Eye (tissue), 1 donor: Measurements from ENCODE around the gene HEG1.

Source experiments
- DNase-seq: peaks from one replicate; pipeline ENCODE4 v3.0.0-alpha.2; 2015

HEG1 gene

DNA sequence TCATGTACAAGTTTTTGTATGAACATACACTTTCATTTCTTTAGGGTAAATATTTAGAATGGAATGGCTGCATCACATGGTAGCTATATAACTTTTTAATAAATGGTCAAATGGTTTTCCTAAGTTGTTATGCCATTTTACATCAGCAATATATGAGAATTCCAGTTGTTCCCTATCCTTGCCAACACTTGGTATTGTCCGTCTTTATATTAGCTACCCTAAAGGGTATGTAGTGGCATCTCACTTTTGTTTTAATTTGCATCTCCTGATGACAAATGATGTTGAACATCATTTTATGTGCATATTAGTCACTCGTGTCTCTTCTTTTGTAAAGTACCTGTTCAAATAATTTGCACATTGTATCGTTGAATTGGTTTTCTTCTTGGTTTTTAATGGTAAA, 118.7 kb downstream of the HEG1 start:
- no peak for DNase-seq

DNA sequence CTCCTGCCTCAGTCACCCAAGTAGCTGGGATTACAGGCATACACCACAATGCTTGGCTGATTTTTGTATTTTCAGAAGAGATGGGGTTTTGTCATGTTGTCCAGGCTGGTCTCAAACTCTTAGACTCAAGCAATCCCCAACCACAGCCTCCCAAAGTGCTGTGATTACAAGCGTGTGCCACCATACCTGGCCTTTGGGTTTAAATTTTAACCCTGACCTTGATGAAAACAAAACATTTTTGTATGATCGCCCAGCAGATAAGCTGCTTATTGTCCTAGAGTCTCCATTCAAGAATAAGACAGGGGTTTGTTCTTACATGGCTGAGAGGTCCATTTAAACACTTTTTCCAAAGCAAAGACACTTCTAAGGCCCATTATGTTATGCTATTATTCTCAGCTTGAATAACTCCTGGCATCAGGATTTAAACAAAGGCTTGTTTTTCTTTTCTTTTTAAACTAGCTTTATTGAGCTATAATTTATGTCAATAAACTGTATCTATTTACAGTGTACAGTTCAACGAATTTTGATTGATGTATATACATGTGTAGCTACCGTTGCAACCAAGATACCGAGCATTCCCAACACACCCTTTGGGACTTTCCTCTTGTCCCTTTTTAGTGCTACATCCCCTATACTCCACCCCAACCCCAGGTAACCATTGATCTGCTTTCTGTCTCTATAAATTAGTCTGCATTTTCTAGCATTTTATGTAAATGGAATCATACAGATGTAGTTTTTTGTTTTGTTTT, 119.8 kb downstream of the HEG1 start:
- no peak for DNase-seq

DNA sequence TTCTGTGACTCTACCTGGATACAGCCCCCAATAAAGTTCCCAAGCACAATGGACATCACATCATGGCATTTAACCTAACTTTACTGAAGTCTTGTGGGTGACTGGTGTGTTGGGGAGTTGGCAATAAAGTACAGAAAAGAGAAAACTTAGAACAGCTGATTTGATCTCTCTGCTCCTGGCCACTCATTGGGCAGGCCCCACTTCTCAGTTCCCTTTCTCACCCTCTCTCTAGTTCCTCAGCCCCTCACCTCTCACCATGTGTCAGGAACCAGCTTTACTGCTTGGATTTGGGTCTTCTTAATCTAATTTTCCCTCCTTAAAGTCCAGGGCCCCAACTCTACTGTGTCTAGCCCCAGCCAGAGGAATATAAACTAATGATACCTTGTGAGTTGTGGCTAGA, 120.5 kb downstream of the HEG1 start:
- no peak for DNase-seq

DNA sequence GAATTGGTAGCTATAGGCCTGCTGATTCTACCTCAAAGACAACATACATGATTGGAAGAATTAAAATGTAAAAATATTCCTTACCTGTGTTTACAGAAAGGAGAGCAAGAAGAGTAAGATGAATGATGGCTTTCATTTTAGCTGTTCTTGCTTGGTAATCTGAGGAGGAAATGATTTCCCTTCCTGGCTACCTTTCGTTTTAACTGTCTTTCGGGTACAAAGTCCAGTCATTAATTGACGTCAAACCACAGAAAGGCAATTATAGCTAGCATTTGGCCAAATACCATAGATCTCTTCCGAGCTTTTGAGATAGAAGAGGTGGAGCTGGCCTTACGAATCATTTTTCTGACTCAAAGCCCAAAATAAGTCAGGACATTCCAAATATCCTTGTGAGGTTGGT, 121.2 kb downstream of the HEG1 start, which contains the start of gene MUC13:
MUC13 (minus strand) TSS at position 175 of the 400 bp plus-strand sequence; CDS start at position 136, 39 bp downstream.
- no peak for DNase-seq

DNA sequence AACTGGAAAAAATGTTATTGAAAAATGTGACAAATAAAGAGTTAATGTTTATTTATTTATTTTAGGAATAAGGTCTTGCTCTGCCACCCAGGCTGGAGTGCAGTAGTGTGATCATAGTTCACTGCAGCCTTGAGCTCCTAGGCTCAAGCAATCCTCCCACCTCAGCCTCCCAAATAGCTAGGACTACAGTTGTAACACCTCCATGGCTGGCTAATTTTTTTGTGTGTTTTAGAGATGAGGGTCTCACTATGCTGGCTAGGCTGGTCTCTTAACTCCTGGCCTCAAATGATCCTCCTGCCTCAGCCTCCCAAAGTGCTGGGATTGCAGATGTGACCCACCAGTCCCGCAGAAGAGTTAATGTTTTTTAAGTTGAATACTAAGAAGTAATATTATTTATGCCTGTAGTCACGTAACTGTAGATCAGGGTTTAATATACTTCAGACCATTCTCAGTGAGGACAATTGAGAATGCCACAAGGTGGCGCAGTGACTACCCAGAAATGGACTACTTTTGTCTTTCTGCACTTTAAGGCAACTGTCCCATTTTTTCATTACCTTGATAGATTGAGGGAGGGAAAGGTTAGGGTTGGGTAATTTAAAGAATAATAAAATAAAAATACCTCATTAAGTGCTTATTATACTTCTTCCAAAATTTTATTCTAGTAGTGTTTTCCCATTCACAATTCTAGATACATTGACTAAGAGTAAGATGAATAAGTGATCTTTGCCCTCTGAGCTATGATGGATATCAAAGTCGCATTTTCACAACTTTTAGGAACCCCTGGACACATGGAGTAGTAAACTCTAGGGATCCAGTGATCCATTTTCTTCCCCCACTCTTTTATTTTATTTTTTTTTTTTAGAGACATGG, 127.2 kb downstream of the HEG1 start:
- peak; percentile 72 for DNase-seq

DNA sequence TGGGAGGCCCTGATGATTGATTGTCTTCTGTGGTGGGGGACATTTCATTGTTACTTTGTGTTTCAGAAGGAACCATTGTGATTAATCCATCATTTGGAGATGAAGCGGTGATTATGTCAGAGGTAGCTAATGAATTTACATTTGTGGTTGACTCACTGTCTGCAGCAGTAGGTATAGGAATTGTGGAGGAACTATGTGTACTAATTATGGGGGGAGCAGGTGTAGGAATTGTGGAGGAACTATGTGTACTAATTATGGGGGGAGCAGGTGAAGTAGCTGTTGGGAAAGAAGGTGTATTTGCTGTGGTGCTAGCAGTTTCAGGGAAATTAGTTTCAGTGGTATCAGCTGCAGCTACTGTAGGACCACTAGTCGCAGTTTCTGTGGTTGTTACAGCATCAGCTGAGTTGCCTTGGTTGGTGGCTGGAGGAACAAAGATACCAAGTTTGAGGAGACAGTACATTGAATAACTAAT, 128.2 kb downstream of the HEG1 start:
- DNase-seq = no peak

DNA sequence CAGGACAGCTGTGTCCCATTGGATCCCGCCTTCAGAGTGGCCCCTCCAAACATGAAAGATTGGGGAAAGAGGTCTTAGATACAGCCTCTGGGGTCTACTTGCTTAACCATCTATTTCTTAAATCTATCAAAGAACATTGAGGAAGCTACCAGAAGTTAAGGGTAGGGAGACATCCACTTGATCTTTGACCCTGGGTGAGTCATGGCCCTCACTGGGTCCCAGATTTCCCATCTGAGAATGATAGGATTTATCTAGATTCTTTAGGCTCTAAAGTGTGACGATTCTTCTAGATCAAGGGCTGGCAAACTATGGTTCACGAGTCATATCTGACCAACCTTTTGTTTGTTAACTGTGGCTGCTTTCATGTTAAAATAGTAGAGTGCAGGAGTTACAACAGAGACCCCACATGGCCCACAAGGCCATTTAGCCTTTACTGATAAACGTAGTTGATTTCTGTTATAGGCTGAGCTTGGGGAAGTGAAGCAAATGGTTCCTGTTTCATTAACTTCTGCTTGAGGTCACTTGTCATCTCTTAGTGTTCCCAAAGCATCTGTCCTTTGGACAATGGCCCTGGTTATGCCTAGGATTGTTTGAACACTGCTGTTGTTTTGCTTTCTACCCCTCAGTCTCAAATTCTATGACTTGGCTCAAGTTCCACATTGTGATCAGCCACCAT, 129.2 kb downstream of the HEG1 start:
- no peak for DNase-seq

DNA sequence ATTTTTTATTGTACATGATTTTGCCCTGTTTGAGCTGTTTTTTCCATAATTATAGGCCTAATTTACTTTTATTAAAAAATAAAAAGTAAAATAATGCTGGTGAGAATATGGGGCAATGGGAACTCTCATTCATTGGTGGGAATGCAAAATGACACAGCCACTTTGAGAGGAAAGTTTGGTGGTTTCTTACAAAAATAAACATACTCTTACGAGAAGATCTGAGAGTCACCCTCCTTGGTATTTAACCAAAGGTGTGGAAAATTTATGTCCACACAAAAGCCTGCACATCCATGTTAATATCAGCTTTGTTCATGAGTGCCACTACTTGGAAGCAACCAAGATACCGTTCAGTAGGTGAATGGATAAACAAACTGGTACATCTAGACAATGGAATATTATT, 131.1 kb downstream of the HEG1 start:
- no peak for DNase-seq

DNA sequence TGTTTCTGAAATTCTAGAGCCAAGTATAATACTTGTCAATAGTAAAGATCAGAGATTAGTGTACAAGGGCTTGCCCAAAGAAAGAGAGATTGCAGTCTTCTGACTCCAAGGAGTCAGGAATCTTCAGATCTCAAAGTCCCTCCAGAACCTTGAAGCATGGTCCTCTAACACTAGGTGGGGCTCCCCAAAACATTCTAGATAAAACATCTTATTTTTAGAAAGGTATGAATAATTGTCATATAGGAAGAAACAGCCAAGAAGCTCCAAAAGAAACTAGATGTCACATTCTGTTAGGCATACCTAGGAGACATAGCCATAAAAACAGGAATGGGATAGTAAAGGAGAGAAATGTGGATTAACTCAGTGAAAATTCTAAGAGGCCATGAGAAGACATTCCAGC, 132.0 kb downstream of the HEG1 start:
- no peak for DNase-seq

DNA sequence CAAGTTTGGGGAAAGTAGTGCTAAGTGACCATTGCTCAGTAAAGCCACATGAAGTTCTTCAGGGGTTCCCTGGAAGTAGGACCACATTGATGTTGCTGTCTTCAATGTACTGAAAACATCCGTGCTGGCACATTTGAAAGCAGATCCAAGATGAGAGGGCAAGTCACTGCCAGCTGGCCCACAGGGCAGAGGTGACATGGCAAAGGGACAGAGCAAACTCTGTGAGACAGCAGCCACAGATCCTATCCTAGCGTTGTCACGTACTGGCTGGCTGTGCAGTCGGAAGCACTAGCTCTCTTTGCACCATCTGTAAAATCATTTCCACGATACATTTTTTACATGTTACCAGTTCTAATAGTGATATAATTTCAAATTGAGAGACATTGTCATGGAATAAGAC, 135.1 kb downstream of the HEG1 start:
- DNase-seq = no peak

DNA sequence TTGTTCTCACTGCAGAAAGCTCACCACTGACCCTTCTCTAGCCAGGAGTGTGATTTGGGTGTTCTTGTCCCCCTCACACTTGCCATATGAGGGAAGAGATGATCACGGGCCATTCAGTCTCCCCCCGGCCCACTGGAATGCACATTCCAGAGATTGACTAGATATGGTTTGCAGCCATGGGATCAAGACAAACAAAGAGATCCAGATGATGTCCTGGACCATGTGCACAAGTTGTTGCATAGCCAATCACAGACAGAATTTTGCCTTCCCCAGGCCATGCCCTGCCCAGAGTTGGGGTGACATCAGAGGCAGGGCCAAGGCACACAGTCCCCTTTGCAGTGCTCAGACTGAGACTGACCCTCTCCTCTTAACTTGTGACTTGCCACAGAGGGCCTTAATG, 136.0 kb downstream of the HEG1 start:
- DNase-seq = no peak

DNA sequence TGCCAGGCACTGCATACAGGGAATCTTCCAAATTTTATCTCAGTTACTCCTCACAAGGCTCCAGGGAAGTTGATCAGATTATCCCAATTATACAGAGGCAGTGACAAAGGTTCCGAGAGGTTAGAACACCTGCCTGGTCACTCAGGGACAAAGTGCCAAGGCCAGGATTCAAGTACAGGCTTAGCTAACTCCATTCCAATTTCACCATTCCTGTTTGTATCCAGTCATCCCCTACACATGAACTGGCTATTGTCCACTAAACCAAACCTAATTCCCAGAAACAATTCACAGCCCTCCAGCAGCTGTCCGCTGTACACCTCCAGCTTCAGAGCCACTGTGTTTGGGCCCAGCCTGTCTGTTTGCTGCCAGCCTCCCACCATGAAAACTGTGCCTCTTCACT, 137.3 kb downstream of the HEG1 start:
- no peak for DNase-seq

DNA sequence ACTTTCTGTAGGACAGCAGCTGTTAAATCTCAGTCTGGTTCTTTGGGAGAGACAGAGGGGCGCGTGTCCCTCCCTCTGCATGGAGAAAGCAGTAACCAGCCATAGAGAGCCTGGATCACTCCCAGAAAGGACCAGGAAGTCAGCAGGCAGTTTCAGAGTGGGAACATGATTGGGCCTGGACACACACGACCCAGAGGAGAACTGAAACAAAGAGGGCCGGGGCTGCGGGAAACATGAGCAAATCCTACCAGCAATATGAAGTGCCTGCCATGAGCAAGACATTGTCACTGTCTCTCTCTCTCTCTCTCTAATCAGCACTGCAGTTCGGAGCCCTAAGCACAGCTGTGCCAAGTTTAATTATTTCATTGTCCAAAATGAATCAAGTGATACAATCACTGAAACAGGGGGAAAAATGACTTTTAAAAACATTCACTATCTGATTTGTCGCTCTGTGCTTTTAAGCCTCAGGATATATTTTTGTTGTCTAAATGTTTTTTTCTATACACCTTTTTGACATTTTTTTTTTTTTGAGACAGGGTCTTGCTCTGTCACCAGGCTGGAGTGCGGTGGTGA, 138.9 kb downstream of the HEG1 start:
- no peak for DNase-seq
